IMR-90 (cell line): ENCODE data around the gene PTMS. TPM values are rescaled to one million over a fixed set of nuclear protein-coding genes. Genes with fewer than 3 reads are reported as not detected.
A peak's percentile ranks its signal among the peaks of the same experiment; 100 is the strongest.

Experiments
- ATAC-seq: fragments of 200-7000 bp; cut with Tn5 transposase; 2 replicates; pipeline ENCODE4 v1.9.1; 2020; ENCODE audit warnings: low read depth, mild to moderate bottlenecking, moderate library complexity
- BruUV-seq: library from RNA; stranded (reverse); fragments of 400-500 nt; replicated peaks from 2 replicates; lab custom pipeline; 2021; lab: Mats Ljungman, UMichigan
- CTCF ChIA-PET: fragments of 300-600 bp; formaldehyde crosslinking; extraction: SDS; loops from one replicate; lab custom pipeline; 2021; ENCODE audit warnings: antibody characterized with exemption; lab: Yijun Ruan, JAX
- POLR2A ChIA-PET: fragments of 300-600 bp; sonication (Branson Sonifier 250); formaldehyde crosslinking; loops from one replicate; lab custom pipeline; 2022; ENCODE audit warnings: antibody characterized with exemption; ENCODE audit not compliant: unreplicated experiment; lab: Charles Lee
- DNase-seq: peaks from one replicate; pipeline ENCODE4 v3.0.0; 2013
- H2AFZ ChIP-seq: replicated peaks from 2 replicates; pipeline ENCODE3; 2013; ENCODE audit warnings: low read length, mild to moderate bottlenecking; ENCODE audit not compliant: poor library complexity
- H2AK5ac ChIP-seq: 2 replicates; pipeline ENCODE4 v1.6.1; 2013; ENCODE audit warnings: low read depth, low read length, inconsistent platforms
- H2AK9ac ChIP-seq: replicated peaks from 2 replicates; pipeline ENCODE3; 2013; ENCODE audit warnings: mild to moderate bottlenecking, low read depth, low read length, moderate library complexity; ENCODE audit not compliant: poor library complexity
- H2BK120ac ChIP-seq: 2 replicates; pipeline ENCODE4 v1.6.1; 2013; ENCODE audit warnings: low read depth, low read length, inconsistent platforms
- H2BK15ac ChIP-seq: 3 replicates; pipeline ENCODE4 v1.6.1; 2013; ENCODE audit warnings: low read depth, low read length, inconsistent platforms
- H2BK20ac ChIP-seq: 2 replicates; pipeline ENCODE4 v1.6.1; 2013; ENCODE audit warnings: low read depth, mild to moderate bottlenecking, inconsistent platforms, low read length, moderate library complexity
- H2BK5ac ChIP-seq: 2 replicates; pipeline ENCODE4 v1.6.1; 2013; ENCODE audit warnings: mild to moderate bottlenecking, low read depth, low read length, inconsistent platforms; ENCODE audit not compliant: poor library complexity, severe bottlenecking
- H3K14ac ChIP-seq: replicated peaks from 2 replicates; pipeline ENCODE4 v1.6.1; 2013; ENCODE audit warnings: low read depth, low read length, inconsistent platforms
- H3K18ac ChIP-seq: 2 replicates; pipeline ENCODE4 v1.6.1; 2013; ENCODE audit warnings: low read depth, low read length, control low read depth
- H3K23ac ChIP-seq: 2 replicates; pipeline ENCODE4 v1.6.1; 2013; ENCODE audit warnings: low read depth, low read length, inconsistent platforms
- H3K27ac ChIP-seq: 2 replicates; pipeline ENCODE4 v1.5.1; 2013; ENCODE audit warnings: mild to moderate bottlenecking, control low read depth, low read length; ENCODE audit not compliant: insufficient read depth
- H3K27me3 ChIP-seq: 2 replicates; pipeline ENCODE4 v1.6.1; 2013; ENCODE audit warnings: low read length; ENCODE audit not compliant: control insufficient read depth, insufficient read depth
- H3K36me3 ChIP-seq: 2 replicates; pipeline ENCODE4 v1.6.1; 2013; ENCODE audit warnings: low read length, mixed read lengths; ENCODE audit not compliant: control insufficient read depth, insufficient read depth
- H3K4ac ChIP-seq: 2 replicates; pipeline ENCODE4 v1.6.1; 2013; ENCODE audit warnings: low read depth, low read length, inconsistent platforms
- H3K4me1 ChIP-seq: 2 replicates; pipeline ENCODE4 v1.6.1; 2013; ENCODE audit warnings: low read length, mixed read lengths; ENCODE audit not compliant: control insufficient read depth, insufficient read depth
- H3K4me2 ChIP-seq: 2 replicates; pipeline ENCODE4 v1.6.1; 2013; ENCODE audit warnings: low read depth, mild to moderate bottlenecking, control low read depth, low read length, moderate library complexity
- H3K4me3 ChIP-seq: 2 replicates; pipeline ENCODE4 v1.5.1; 2013; ENCODE audit warnings: low read depth, mild to moderate bottlenecking, control low read depth, low read length, moderate library complexity; ENCODE audit not compliant: insufficient read depth
- H3K56ac ChIP-seq: 2 replicates; pipeline ENCODE4 v1.6.1; 2013; ENCODE audit warnings: low read length, inconsistent platforms; ENCODE audit not compliant: insufficient read depth; ENCODE audit errors: extremely low read depth
- H3K79me1 ChIP-seq, 2 experiments: 2 replicates each; pipeline ENCODE4 v1.6.1; 2013; ENCODE audit warnings: low read length in 2 of 2, inconsistent platforms in 1 of 2, low read depth in 1 of 2
- H3K9ac ChIP-seq: 2 replicates; pipeline ENCODE4 v1.6.1; 2013; ENCODE audit warnings: low read depth, low read length, control low read depth
- H3K9me1 ChIP-seq: 2 replicates; pipeline ENCODE4 v1.6.1; 2013; ENCODE audit warnings: low read length, inconsistent platforms; ENCODE audit not compliant: insufficient read depth
- H3K9me3 ChIP-seq: 2 replicates; pipeline ENCODE4 v1.6.1; 2013; ENCODE audit warnings: low read length; ENCODE audit not compliant: control insufficient read depth, insufficient read depth
- H4K20me1 ChIP-seq: 2 replicates; pipeline ENCODE4 v1.6.1; 2013; ENCODE audit warnings: low read length, inconsistent platforms; ENCODE audit not compliant: insufficient read depth
- H4K5ac ChIP-seq: 2 replicates; pipeline ENCODE4 v1.6.1; 2013; ENCODE audit warnings: mild to moderate bottlenecking, low read depth, low read length, control low read depth
- H4K8ac ChIP-seq, 2 experiments: 2 replicates each; pipeline ENCODE4 v1.6.1; 2013; ENCODE audit warnings: low read depth in 2 of 2, low read length in 2 of 2, control low read depth in 1 of 2, inconsistent platforms in 1 of 2
- H4K91ac ChIP-seq: 2 replicates; pipeline ENCODE4 v1.6.1; 2013; ENCODE audit warnings: low read depth, low read length, inconsistent platforms; ENCODE audit not compliant: insufficient read depth
- BHLHE40 ChIP-seq: fragments of 150-350 bp; IDR thresholded peaks from 2 replicates; pipeline ENCODE4 v1.6.1; 2016; ENCODE audit warnings: mild to moderate bottlenecking, low read depth, low read length
- CEBPB ChIP-seq: IDR thresholded peaks from 2 replicates; pipeline ENCODE4 v1.6.1; 2012; ENCODE audit warnings: low read depth, low read length, improper control_type of control experiment
- CTCF ChIP-seq: conservative IDR thresholded peaks from 2 replicates; pipeline ENCODE4 v1.5.1; 2012; ENCODE audit warnings: mild to moderate bottlenecking, low read depth, low read length, improper control_type of control experiment
- ELK1 ChIP-seq: fragments of 150-350 bp; IDR thresholded peaks from 2 replicates; pipeline ENCODE4 v1.6.1; 2016; ENCODE audit warnings: low read depth, mild to moderate bottlenecking, low read length, moderate library complexity, borderline replicate concordance
- FOS ChIP-seq: fragments of 150-350 bp; IDR thresholded peaks from 2 replicates; pipeline ENCODE4 v1.6.1; 2016; ENCODE audit warnings: low read depth, low read length
- MAFK ChIP-seq: IDR thresholded peaks from 2 replicates; pipeline ENCODE4 v1.6.1; 2012; ENCODE audit warnings: low read depth, low read length, improper control_type of control experiment
- MAZ ChIP-seq: IDR thresholded peaks from 2 replicates; pipeline ENCODE4 v1.6.1; 2012; ENCODE audit warnings: low read depth, mild to moderate bottlenecking, low read length, improper control_type of control experiment, moderate library complexity, borderline replicate concordance
- MXI1 ChIP-seq: IDR thresholded peaks from 2 replicates; pipeline ENCODE4 v1.6.1; 2012; ENCODE audit warnings: low read depth, mild to moderate bottlenecking, low read length, moderate library complexity, borderline replicate concordance
- NFE2L2 ChIP-seq: fragments of 150-350 bp; IDR thresholded peaks from 2 replicates; pipeline ENCODE4 v1.6.1; 2016; ENCODE audit warnings: low read depth, mild to moderate bottlenecking, low read length
- POLR2A ChIP-seq: IDR thresholded peaks from 2 replicates; pipeline ENCODE4 v1.6.1; 2012; ENCODE audit warnings: mild to moderate bottlenecking, low read depth, low read length
- RAD21 ChIP-seq: IDR thresholded peaks from 2 replicates; pipeline ENCODE4 v1.6.1; 2012; ENCODE audit warnings: low read length, improper control_type of control experiment
- RCOR1 ChIP-seq: IDR thresholded peaks from 2 replicates; pipeline ENCODE4 v1.6.1; 2012; ENCODE audit warnings: mild to moderate bottlenecking, low read length, improper control_type of control experiment; ENCODE audit not compliant: insufficient replicate concordance
- RFX5 ChIP-seq: IDR thresholded peaks from 2 replicates; pipeline ENCODE4 v1.8.0; 2012; ENCODE audit warnings: low read depth, mild to moderate bottlenecking, low read length, moderate library complexity
- SMC3 ChIP-seq: fragments of 150-350 bp; IDR thresholded peaks from 2 replicates; pipeline ENCODE4 v1.6.1; 2016; ENCODE audit warnings: low read depth, mild to moderate bottlenecking, antibody characterized with exemption, low read length, moderate library complexity
- USF2 ChIP-seq: fragments of 150-350 bp; IDR thresholded peaks from 2 replicates; pipeline ENCODE4 v1.6.1; 2017; ENCODE audit warnings: mild to moderate bottlenecking, antibody characterized with exemption, low read length, low read depth
- WGBS, 2 experiments: methylation state at CpG; one replicate each; pipeline versions ENCODE4 v1.1.5 to v1.1.7; 2013; ENCODE audit warnings: missing lambda C conversion rate in 2 of 2; ENCODE audit not compliant: insufficient read length in 1 of 2; ENCODE audit errors: extremely low coverage in 2 of 2; 5-methylcytosine and 5-hydroxymethylcytosine counted together
- dilution Hi-C: fragments of 300-500 bp; cut with HindIII; formaldehyde crosslinking; loops from one replicate; pipeline ENCODE4 v1.14.3; 2018; ENCODE audit warnings: low sequenced_read_pairs; ENCODE audit not compliant: unreplicated experiment
- in situ Hi-C: fragments of 300-500 bp; cut with MboI; formaldehyde crosslinking; loops from 3 replicates; pipeline ENCODE4 v1.14.3; 2019; ENCODE audit warnings: low sequenced_read_pairs, inconsistent platforms, mixed read lengths
- intact Hi-C: fragments of 100-400 bp; cut with micrococcal nuclease; formaldehyde crosslinking; loops from 2 replicates; pipeline ENCODE4 v1.10.0; 2022
- polyA plus RNA-seq, 3 experiments: library from polyadenylated mRNA; depleted of rRNA; stranded (reverse); fragments of >200 nt; gene quantifications; 2 replicates each; pipeline ENCODE4 v1.2.3, GENCODE V29; 2012; ENCODE audit warnings: low replicate concordance in 1 of 3
- total RNA-seq: library from RNA; depleted of rRNA; stranded (reverse); fragments of >200 nt; gene quantifications from 2 replicates; pipeline ENCODE4 v1.2.3, GENCODE V29; 2012

Gene PTMS
- total and polyA plus RNA-seq, 2 of the 4 experiments (the other 2 are of a cell fraction) = 17.2 to 275 TPM

- H4K5ac ChIP-seq = no peak overlapping the region
- ChIA-PET POLR2A (no interaction called here), CTCF (interaction anchor here (0.7 kb wide), 1 partner anchor 1016 kb away, joined by 3 read pairs; no protein-coding TSS in a partner anchor)
- ATAC-seq (no peak), DNase-seq (no peak)
- H2AFZ ChIP-seq = peak overlapping the region; percentile 66
- H3K18ac ChIP-seq = no peak overlapping the region
- in situ Hi-C loops = no loop called here
- peaks cover 12% of the 10 kb centered on the region for H3K9me1 ChIP-seq
- no peaks in the 10 kb centered on the region for H3K27me3 ChIP-seq
- H3K4me3 ChIP-seq = no peak overlapping the region
- peak overlapping the region; percentile 3 for H2AK9ac ChIP-seq
- intact Hi-C loops = no loop called here
- no peak overlapping the region for H3K4ac ChIP-seq
- H3K23ac ChIP-seq = no peak overlapping the region
- H4K20me1 ChIP-seq = peaks cover 23% of the 10 kb centered on the region
- no peak overlapping the region for H4K91ac ChIP-seq
- dilution Hi-C loops = no loop called here
- peaks cover 17% of the 10 kb centered on the region for H3K36me3 ChIP-seq
- H3K27ac ChIP-seq = no peak overlapping the region
- no peak overlapping the region for H2BK5ac ChIP-seq
- H3K56ac ChIP-seq = no peak overlapping the region
- no peaks in the 10 kb centered on the region for H3K9me3 ChIP-seq
- H3K4me2 ChIP-seq = no peak overlapping the region
- no peak overlapping the region for H2BK120ac ChIP-seq
- H2BK20ac ChIP-seq = no peak overlapping the region
- no peak overlapping the region for H3K14ac ChIP-seq
- no peak overlapping the region for H4K8ac ChIP-seq
- H3K4me1 ChIP-seq = peaks cover 13% of the 10 kb centered on the region
- no peak overlapping the region for H2AK5ac ChIP-seq
- peaks cover 12 to 31% of the 10 kb centered on the region in 2 experiments for H3K79me1 ChIP-seq
- H2BK15ac ChIP-seq = no peak overlapping the region
- no TSS peak for BruUV-seq
- WGBS, 2 experiments = 74% methylated on average over 8 of the region's 21 CpGs; no CpG with 5 or more reads in 1 of the 2 experiments
- no peak overlapping the region for H3K9ac ChIP-seq
- no peak for TF ChIP-seq RAD21
- TF ChIP-seq FOS = no peak
- TF ChIP-seq SMC3 = no peak
- TF ChIP-seq MXI1 = no peak
- no peak for TF ChIP-seq RCOR1
- TF ChIP-seq POLR2A = no peak
- no peak for TF ChIP-seq CTCF
- no peak for TF ChIP-seq MAZ
- TF ChIP-seq NFE2L2 = no peak
- TF ChIP-seq CEBPB = no peak
- no peak for TF ChIP-seq USF2
- no peak for TF ChIP-seq BHLHE40
- no peak for TF ChIP-seq RFX5
- no peak for TF ChIP-seq MAFK
- TF ChIP-seq ELK1 = no peak
Measured at GRCh38 chr12:6772726-6773589, 6.8 kb downstream of the PTMS start.
